HG03565 (cell line): ENCODE measurements around the gene GPR183.

Experiments used
- ATAC-seq: cut with Tn5 transposase; IDR thresholded peaks from one replicate; pipeline ENCODE4 v1.9.1; 2021; ENCODE audit warnings: mild to moderate bottlenecking, moderate library complexity; ENCODE audit not compliant: unreplicated experiment

GPR183 gene

DNA sequence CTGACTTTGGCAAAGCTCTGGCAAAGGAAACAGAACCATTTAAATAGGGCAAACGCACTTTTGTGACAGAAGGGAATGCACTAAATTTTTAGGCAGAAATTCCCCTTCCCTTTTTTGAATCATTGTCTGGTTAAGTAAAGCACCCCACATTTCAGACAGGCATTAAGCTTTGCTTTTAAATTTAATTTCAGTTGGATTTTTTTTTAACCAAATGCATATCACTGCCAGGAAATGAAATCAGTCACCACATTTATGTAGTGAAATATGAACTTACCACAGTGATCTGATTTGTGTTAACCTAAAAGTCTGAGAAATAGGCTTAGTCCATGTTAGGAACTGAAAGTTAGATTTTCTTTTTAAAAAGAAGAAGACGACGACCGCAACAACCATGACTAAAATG is 10.8 kb downstream of the GPR183 start:
- peak; percentile 42 for ATAC-seq

DNA sequence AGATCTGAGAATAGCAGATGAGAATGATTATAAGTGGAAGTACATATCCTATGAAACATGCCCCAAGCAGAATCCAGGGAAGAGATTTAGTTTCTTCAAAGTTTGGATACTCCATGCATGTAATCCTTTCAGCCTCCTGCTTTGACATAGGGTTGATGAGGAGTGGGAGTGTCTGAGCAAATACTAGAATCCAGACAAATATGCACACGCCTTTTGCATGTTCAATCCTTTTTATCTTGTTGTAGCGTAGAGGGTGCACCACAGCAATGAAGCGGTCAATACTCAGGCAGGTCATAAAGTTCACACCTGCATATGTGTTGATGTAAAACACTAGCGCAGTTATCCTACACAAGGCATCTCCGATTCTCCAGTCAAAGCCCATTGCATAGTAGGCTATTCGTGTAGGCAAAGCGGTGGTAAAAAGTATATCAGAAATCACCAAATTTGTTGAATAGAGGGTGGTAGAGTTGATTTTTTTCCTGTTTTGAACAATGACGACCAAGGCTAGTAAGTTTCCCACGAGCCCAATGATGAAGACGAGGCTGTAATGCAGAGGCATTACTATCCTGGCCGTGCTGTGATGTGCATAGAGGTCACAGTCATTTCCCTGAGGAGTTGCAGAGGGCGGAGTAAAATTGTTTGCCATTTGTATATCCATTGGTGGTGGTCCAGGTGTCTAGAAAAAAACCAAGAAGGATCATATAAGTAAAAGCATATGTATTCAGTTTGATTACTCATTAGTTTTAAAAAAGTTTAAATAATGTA is 11.5 kb downstream of the GPR183 start:
- no peak for ATAC-seq

DNA sequence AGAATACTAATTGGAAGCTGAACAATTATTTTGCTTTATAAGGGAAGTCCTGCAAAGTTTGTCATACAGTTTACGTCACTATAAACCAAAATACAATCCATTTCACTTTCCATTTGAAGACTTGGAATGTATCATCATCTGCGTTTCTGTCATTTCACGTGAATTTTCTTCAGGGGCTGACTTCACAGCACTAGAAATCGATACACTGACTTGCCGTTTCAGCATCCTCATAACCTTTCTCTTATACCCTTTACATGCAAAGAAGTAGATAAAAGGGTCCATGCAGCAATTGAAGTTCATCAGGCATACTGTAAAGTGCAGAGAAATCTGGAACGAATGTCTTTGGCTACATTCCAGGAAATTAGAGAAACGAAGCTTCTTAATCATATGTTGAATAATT is 12.2 kb downstream of the GPR183 start:
- no peak for ATAC-seq

DNA sequence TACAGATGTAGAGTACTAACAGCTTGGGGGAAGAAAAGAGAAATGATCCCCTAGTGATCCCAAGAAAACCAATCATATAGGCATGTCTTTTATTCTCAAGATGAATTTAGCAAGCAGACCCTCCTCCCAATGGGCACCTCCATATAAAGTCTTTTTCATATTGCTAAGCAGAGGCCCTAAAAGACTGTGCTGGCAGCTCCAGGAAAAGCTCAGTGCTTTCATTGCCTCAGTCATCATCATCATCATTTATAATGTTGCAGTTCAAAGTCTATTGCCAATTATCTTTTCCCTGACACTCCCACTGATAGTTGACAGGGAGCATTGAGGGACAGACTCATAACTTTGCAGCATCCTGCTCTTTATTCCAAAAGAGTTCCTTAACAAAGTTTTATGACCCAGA is 13.0 kb downstream of the GPR183 start:
- no peak for ATAC-seq

DNA sequence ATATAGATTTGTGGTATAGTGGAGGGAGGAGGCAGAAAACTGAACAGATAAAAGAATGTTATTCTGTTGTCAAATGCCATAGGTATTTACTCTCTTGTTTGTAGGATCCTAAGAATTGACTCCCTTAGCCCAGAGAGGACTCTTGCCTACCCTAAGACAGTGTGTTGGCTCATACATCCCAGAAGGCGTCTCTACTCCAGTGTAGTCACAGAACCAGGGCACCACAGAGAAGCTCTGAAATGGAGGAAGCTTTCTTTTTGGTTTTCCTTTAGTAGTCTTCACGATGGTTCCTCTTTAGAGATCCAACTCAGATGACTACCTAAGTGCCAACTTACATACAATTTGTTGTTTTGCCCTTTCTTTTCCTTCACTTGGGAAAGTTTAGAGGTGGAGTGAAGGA is 14.0 kb downstream of the GPR183 start:
- no peak for ATAC-seq

DNA sequence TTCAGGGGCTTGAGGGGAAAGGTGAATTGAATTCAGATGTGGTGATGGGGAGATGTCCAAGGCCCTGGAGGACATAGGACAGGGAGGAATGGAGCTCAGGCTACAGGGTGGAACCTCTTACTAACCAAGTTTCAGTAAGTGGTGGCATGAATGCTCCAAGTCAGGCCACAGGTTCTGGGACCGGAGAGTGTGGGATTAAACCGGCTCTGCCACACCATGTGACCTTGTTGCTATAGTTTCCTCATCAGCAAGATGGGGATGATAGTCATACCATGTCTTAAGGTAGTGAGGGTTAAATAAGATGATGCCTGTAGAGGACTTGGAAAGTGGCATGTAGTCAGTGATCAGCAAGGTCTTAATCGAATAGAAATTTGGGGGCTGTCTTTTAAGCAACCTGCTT is 16.3 kb downstream of the GPR183 start:
- ATAC-seq: no peak

DNA sequence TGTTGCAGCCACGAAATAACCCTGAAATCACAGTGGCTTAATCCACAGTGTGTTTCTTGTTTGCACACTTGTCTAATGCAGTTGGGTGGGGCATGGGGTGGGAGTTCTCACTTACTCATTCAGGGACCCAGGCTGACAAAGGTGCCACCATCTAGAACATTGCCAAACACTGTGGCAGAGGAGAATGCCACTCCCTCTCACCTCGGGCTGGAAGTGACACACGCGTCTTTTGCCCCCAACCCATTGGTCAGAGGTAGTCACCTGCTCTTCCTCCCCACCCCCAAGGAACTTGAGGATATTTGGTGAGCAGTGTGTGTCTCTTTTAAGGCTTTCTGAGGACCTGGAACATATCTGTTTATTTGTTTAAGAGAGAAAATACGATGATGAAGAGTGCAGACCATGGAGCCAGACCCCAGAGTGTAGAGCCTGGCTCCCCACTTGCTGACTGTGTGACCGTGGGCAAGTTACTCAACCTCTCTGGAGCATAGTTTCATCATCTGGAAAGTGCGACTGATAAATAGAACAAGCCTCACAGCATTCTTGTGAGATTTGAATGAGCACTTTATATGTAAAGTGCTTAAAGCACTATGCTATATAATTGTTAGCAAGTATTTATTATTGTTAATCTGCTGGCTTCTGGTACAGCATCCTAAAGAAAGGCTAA is 17.4 kb downstream of the GPR183 start:
- ATAC-seq: no peak

DNA sequence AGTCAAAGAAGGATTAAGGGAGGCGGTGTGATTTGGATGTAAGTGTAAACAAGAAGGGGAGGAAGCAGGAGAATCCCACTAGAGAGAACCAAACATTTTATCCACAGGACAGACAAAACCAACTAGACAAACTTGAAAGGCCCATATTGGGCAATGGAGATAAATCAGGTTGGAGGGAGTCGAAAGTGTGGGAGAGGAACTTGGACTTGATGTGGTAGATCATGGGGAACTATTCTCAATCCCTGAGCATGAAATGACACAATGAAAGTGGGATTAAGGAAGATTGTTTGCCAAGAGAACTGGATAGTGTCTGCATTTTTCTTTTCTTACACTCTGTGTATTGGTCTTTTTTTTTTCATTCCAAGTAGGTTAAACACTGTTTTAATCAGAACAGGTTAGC is 17.9 kb downstream of the GPR183 start:
- no peak for ATAC-seq

DNA sequence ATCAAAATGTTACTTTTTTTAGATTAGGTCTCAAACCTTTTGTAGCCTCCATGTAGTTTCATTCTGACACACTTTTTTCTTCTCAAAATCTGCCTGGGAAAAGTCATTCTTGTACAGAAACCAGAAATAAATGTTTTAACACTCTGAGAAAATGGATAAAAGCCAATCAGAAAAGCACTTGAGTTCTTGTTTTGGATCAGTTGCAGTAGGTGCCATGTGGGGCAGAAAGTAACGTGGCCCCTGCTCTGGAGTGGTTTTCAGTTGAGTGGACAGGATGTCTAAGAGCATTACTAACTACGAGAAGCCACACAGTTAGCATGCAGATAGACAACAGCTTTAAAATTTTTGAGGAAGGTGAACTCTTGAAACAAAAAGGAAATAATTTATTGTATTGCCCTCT is 19.1 kb downstream of the GPR183 start:
- peak; percentile 70 for ATAC-seq

DNA sequence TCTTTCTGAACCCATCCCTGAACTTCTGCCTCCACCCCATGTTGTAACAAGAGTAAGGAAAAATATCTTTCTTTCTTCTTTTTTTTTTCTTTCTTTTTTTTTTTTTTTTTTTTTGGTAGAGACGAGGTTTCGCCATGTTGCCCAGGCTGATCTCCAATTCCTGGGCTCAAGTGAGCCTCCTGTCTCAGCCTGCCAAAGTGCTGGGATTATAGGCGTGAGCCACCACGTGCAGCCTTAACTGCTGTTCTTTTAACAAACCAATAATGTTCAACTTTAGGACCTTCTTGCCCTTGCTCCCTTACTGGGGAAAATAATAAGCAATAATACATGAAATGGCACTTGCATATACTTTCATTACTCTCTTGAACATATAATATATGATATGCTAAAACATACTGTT is 19.6 kb downstream of the GPR183 start:
- ATAC-seq: no peak

DNA sequence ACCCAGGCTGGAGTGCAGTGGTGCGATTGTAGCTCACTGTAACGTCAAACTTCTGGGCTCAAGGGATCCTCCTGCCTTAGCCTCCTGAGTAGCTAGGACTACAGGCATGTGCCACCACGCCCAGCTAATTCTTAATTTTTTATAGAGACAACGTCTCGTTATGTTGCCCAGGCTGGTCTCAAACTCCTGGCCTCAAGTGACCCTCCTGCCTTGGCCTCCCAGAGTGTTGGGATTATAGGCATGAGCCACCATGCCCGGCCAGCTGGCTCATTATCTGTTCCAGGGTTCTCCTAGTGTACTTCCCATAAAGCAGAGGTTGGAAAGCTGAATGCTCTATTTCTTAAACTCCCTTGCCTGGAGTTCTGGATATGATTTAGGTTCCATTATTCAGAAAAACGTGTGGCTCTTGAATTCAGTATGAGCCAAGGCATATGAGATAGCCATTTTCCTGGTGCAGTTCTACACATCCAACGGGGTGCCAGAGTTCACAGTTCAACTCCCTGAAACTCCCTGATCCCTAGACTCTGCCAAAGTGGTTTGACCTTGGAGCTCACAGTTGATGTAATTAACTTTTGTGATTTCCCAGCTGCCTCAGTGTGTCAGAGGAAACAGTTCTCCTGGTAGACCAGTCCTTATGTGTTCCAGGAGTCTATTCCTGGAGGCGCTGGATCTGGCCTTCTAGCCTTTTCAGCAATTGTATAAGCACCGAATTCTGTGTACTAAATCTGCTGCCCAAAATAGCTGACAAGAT is 21.6 kb downstream of the GPR183 start:
- ATAC-seq: no peak

DNA sequence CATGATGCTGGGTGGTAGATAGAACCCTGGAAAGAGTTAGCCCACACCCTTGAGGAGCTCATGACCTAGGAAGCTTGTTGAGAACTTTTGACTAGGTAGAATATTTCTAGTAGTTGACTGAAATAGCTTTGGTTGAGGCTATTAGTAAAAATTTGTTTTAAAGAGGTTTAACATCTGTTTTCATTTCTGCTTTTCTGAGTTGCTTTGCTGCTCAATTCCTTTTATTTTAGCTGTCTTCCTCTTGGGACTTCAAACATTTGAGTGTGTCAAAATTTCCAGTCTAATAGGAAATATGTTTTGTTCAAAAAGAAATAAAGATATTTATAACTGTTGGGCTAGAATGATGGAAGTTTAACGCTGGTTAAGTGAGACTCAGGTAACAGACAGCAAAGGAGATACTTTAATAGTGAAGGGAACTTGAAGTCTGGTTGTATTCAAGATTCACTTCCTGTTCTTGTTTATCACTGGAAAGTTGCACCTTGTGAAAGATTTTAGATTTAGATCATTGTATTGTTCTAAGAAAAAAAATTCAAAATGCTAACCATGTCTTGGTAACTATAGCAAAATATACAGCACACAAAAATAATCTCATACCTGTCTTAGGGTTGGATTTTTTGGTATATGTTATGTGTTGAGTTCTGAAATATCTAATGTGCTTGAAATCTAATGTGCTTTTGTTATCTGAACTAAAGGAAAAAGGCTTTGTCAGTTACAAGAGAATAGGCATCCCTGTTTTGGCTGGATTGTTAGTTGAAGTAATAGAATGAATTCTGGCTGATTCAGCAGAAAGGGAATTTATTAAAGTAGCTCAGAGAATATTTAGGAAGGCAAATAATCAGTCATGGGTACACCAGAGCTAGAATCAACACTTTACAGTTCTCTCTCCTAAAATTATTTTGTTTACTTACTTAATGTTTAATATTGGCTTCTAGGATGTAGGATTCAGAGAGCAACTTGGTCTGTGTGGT is 24.7 kb downstream of the GPR183 start:
- ATAC-seq: peak; percentile 56

DNA sequence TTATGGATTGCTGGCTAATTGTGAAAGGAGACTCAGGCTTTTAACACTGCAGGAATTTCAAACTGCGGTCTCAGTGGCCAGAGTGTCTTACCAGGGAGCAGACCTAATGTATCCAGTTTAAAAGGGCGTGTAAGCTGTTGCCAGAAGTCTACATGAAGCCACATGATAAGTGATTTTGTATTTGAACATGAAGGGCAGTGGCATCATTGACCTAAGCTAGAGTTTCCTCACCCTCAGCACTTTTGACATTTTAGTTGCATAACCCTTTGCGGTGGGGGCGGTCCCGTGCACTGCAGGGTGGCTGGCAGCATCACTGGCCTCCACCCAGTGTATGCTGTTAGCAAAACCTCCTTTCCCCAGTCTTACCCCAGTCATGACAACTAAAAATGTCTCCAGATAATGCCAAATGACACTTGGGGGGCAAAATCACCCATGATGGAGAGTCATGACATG is 25.4 kb downstream of the GPR183 start:
- peak; percentile 38 for ATAC-seq

DNA sequence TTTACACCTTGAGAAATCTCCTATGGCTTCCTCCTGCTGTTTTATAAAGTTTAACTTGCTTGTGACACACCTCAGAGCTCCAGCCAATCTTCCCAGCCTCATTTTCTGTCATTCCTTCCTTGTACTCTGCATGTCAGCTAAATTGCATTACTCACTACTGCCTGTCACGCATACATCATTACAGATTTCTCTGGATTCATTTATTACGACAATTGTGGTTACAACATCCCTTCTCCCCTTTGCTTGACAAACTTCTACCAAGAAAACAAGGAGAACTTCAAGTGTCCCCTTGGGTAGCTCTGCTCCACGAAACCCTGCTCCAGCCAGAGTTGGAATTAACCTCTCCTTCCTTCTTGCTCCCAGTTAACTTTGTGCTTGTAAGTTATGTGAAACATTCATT is 27.0 kb downstream of the GPR183 start:
- no peak for ATAC-seq

DNA sequence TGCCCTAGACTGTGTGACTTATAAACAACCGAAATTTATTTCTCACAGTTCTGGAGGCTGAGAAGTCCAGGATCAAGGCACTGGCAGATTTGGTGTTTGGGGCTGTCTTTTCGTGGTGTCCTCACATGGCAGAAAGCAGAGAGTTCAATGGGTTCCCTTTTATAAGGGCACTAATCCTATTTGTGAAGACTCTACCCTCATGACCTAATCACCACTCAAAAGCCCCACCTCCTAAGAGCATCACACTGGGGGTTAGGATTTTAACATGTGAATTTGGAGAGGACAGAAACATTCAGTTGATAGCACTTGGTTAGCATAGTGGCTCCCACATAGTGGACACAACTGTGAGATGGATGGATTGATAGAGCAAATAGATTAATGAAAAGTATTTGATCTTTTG is 27.6 kb downstream of the GPR183 start:
- ATAC-seq: no peak

DNA sequence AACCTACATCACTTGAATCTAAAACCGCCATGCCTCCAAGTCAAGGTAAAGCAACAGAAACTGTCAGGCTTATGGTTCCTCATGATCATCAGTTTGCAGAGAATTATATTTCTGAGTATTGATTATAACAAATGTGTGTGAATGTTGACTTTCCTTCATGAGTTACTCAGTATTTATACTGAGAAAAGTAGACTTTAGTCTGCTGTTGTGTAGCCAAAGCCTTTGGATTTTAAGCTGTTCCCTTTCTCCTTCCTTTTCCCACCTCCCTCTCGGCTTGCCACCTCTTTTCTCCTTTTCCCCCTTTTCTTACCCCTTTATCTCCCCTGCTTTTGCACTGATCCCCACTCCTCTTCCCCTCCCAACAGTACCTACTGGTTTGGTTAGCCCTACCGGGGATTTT is 28.4 kb downstream of the GPR183 start:
- no peak for ATAC-seq

DNA sequence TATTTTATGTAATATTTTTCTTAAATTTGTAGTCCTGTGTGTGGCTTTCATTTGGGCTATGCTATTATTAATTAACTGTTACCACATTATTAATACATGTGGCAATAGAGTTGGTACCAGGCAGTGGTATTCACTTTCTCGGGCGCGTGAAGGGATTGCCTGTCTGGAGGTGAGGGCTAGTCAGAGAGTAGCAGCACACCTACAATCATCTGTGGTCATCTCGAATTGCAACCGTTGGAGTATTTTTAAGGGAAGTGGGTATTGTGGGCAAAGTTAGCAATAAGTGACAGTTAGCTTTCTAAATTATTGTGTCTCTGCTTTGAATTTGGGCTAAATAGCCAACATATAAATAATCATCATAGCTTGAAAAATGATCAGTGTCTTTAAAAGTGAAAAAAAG is 29.0 kb downstream of the GPR183 start:
- ATAC-seq: no peak

DNA sequence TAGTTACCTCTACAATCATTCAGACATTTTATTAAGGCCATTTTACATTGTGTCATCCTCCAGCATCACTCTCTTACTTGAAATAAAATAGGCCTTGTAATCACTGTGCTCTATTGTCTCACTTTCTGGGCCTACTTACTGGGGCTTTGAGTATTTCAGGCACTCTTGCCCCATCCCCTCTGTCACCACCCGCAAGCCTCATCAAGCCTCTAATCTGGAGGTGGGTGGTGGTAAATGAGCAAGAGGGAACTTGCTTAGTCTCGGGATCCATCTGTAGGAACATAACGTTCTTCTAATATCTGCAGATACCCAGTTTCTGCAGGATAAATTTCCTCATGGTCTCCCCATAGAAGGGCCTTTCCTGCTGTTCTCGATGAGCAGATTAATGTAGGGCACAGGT is 29.6 kb downstream of the GPR183 start:
- no peak for ATAC-seq

DNA sequence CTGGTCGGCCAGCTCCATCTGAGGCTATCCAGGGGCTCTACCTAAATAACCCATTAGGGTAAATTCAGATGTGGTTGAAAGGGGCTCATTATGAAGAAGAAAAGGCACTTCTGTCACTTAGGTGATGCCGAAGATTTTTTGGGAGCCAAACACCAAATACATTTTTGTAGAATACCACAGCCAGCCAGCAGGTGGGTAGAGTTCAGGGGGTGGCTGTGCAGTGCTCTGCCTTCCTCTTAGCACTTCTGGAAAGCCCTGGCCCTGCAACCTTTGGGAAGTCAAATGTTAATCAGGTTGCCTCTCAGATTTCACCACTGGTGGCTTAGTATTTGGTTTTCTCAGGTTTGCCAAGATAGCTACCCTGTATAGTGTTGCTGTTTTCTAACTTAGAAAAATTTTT is 30.5 kb downstream of the GPR183 start:
- no peak for ATAC-seq

DNA sequence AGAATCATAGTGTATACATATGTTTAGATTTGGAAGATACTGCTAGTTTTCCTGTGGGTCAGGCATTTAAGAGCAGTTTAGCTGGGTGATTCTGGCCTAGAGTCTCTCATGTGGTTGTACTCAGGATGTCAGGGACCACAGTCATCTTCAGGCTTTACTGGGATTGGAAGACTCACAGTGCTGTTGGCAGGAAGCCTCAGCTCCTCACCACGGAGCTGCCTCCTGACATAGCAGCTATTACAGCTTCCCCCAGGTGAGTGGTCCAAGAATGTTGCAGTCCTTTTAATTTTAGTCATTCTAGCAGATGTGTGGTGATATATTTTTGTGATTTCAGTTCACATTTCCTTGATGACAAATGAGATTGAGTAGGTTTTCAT is 32.1 kb downstream of the GPR183 start:
- ATAC-seq: no peak

DNA sequence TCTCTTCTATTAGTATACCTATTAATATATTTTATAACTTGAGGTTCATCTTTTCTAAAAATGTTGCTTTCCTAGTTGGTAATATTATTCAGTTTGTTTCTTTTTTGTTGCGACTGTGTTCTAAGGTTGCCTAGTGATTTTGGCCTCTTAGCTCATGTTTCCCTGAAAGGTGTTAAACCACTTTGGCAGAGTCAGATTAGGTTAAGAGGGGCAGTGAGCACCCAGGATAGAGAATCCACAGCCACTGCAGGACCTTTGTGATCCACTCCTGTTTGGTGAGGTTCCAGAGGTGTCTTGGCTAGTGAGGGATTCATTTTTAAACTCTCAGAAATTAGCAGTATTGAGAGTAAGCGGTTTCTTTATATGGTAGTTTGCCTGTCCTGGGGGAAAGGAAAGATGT is 34.1 kb downstream of the GPR183 start:
- ATAC-seq: no peak
